ENCODE measurements around the gene SELE. TPM values are rescaled to one million over a fixed set of nuclear protein-coding genes. Genes with fewer than 3 reads are reported as not detected.

SELE gene
- total and polyA plus RNA-seq, 9 of the 15 experiments (the other 6 are each of a cell fraction or from before 2014, with no cell fraction given), result 0.08 TPM; not detected in 8

DNA sequence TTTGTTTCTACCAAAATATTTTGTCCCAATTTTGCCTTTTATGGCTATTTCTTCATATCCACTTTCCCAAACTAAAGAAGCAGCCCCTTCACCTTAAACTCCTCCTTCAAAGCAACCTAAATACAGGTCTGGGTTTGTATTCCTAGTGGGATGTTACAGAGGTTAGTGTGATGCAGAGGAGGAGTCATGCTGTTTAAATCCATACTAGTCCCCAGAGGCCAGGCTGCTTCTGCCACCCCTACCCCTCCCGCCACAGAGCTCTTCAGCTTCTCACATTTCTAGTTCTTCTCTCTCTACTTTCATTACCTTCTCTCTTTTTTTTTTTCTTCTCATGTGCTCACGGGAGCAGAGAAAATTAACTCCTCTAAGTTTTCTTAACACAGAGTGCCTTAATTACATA lies 51.8 kb downstream of the SELE start:
- intact Hi-C loops (cut with micrococcal nuclease) (no loop called here), in situ Hi-C loops (cut with MboI) (no loop called here)
- ATAC-seq (no peak), FAIRE-seq (no peak), DNase-seq (ENCODE audit: extremely low read depth in 1 of 4, low spot score in 3 of 4) (no peak)
- ChIA-PET POLR2A (no interaction called here), CTCF (ENCODE audit: low intra/inter-chr PET ratio) (interaction anchor here (0.6 kb wide), 1 partner anchor 23 kb away, joined by 3 read pairs; no protein-coding TSS in a partner anchor)
- 4% methylated on average over 2 of the region's 2 CpGs for WGBS (ENCODE audit: insufficient coverage, low coverage, missing lambda C conversion rate)
- Histone ChIP-seq H3K27ac (ENCODE audit: extremely low read depth, low read depth, low read length) (no peak overlapping the region), H3K27me3 (ENCODE audit: control insufficient read depth in 2 of 2, insufficient read depth in 2 of 2, low read length in 2 of 2) (no peaks in the 10 kb centered on the region; a peak in 1 of 5 replicates), H3K9ac (ENCODE audit: insufficient read depth in 1 of 2, low read depth in 2 of 2, low read length in 2 of 2) (no peak overlapping the region), H4K20me1 (replicated peaks; ENCODE audit: control insufficient read depth, insufficient read depth, low read length) (no peaks in the 10 kb centered on the region), H3K4me1 (replicated peaks in 1 of 2; ENCODE audit: control insufficient read depth in 2 of 2, insufficient read depth in 2 of 2, low read length in 2 of 2) (no peaks in the 10 kb centered on the region), H3K4me3 (no peak overlapping the region), H3K4me2 (ENCODE audit: insufficient read depth, low read length) (no peak overlapping the region), H3K79me2 (ENCODE audit: control insufficient read depth, insufficient read depth, low read length) (no peaks in the 10 kb centered on the region), H3K9me1 (ENCODE audit: control insufficient read depth, insufficient read depth, low read length) (no peaks in the 10 kb centered on the region), H3K36me3 (ENCODE audit: control insufficient read depth, insufficient read depth, low read length) (no peaks in the 10 kb centered on the region), H2AFZ (ENCODE audit: low read depth, low read length) (no peak overlapping the region), H3K9me3 (replicated peaks; ENCODE audit: control insufficient read depth, insufficient read depth, low read depth, low read length) (no peaks in the 10 kb centered on the region)
- no TSS peak for BruUV-seq (replicated peaks)
- TF ChIP-seq CBFB (CRISPR knock-in tag; IDR thresholded peaks at IDR 0.05) (no peak), NFIC (IDR thresholded peaks at IDR 0.05) (no peak), ZNF77 (CRISPR knock-in tag; IDR thresholded peaks at IDR 0.05) (no peak), TAL1 (IDR thresholded peaks at IDR 0.05) (no peak), NCOA1 (IDR thresholded peaks at IDR 0.05; ENCODE audit: low read depth) (no peak), NR1H2 (CRISPR knock-in tag; IDR thresholded peaks at IDR 0.05) (no peak), GABPB2 (CRISPR knock-in tag; conservative IDR thresholded peaks at IDR 0.05) (no peak), ESRRA (IDR thresholded peaks at IDR 0.05; ENCODE audit: borderline replicate concordance, low read depth) (no peak)

DNA sequence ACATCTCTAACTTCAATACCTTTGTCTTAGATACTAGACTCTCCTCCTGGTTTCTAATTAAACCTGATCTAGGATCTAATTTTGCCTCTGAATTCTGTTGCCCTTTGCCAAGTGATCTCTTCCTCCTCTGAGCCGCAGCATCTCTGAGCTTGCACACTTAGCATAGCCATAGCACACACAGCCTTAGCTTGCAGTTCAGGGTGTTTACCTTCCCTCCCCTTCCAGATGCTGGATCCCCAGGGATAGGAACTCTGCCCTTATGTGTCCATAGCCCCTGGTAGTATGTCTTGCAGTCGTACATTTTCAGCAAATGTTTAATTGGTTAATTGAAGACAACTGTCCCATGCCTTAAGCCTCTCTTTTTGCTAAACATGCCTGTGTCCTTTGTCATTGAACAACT lies 52.7 kb downstream of the SELE start:
- in situ Hi-C loops (cut with MboI), result no loop called here
- POLR2A ChIA-PET, result no interaction called here
- no peak for TF ChIP-seq PHB2 (IDR thresholded peaks at IDR 0.05; ENCODE audit: low read depth)
- TF ChIP-seq, protein P1, sequence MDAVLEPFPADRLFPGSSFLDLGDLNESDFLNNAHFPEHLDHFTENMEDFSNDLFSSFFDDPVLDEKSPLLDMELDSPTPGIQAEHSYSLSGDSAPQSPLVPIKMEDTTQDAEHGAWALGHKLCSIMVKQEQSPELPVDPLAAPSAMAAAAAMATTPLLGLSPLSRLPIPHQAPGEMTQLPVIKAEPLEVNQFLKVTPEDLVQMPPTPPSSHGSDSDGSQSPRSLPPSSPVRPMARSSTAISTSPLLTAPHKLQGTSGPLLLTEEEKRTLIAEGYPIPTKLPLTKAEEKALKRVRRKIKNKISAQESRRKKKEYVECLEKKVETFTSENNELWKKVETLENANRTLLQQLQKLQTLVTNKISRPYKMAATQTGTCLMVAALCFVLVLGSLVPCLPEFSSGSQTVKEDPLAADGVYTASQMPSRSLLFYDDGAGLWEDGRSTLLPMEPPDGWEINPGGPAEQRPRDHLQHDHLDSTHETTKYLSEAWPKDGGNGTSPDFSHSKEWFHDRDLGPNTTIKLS (IDR thresholded peaks at IDR 0.05; ENCODE audit: borderline replicate concordance, low read depth), result no peak
- TF ChIP-seq ETV6 (IDR thresholded peaks at IDR 0.05; ENCODE audit: borderline replicate concordance in 1 of 2, low read depth in 2 of 2, low read length in 1 of 2), result no peak
- TF ChIP-seq ETV6 (CRISPR knock-in tag; IDR thresholded peaks at IDR 0.05; ENCODE audit: borderline replicate concordance), result no peak
- no peak for TF ChIP-seq ADNP (tag; IDR thresholded peaks at IDR 0.05)
- TF ChIP-seq, protein P2, sequence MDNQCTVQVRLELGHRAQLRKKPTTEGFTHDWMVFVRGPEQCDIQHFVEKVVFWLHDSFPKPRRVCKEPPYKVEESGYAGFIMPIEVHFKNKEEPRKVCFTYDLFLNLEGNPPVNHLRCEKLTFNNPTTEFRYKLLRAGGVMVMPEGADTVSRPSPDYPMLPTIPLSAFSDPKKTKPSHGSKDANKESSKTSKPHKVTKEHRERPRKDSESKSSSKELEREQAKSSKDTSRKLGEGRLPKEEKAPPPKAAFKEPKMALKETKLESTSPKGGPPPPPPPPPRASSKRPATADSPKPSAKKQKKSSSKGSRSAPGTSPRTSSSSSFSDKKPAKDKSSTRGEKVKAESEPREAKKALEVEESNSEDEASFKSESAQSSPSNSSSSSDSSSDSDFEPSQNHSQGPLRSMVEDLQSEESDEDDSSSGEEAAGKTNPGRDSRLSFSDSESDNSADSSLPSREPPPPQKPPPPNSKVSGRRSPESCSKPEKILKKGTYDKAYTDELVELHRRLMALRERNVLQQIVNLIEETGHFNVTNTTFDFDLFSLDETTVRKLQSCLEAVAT (IDR thresholded peaks at IDR 0.05), result no peak
- TF ChIP-seq MBD2 (IDR thresholded peaks at IDR 0.05; ENCODE audit: borderline replicate concordance, low read depth), result no peak
- TF ChIP-seq ZSCAN32 (CRISPR knock-in tag; IDR thresholded peaks at IDR 0.05), result no peak
- TF ChIP-seq ZNF354B (CRISPR knock-in tag; IDR thresholded peaks at IDR 0.05), result no peak

More for the DNA sequence above, 52.7 kb downstream of the SELE start:
- intact Hi-C loops (cut with micrococcal nuclease), result no loop called here
- no peaks in the 10 kb centered on the region for H3K9me1 ChIP-seq (ENCODE audit: control insufficient read depth, insufficient read depth, low read length)
- H2AFZ ChIP-seq (ENCODE audit: low read depth, low read length), result no peak overlapping the region
- 0% methylated on average over 2 of the region's 2 CpGs for WGBS (ENCODE audit: insufficient coverage, low coverage, missing lambda C conversion rate)
- no peak for DNase-seq (ENCODE audit: extremely low read depth in 1 of 4, low spot score in 3 of 4)
- no TSS peak for BruUV-seq (replicated peaks)
- H3K27ac ChIP-seq (ENCODE audit: extremely low read depth, low read depth, low read length), result no peak overlapping the region
- no peaks in the 10 kb centered on the region for H3K9me3 ChIP-seq (replicated peaks; ENCODE audit: control insufficient read depth, insufficient read depth, low read depth, low read length)
- CTCF ChIA-PET (ENCODE audit: low intra/inter-chr PET ratio), result interaction anchor here (0.6 kb wide), 1 partner anchor 15 kb away, joined by 3 read pairs; no protein-coding TSS in a partner anchor
- H3K4me3 ChIP-seq, result no peak overlapping the region
- no peaks in the 10 kb centered on the region; a peak in 1 of 5 replicates for H3K27me3 ChIP-seq (ENCODE audit: control insufficient read depth in 2 of 2, insufficient read depth in 2 of 2, low read length in 2 of 2)
- no peaks in the 10 kb centered on the region for H3K36me3 ChIP-seq (ENCODE audit: control insufficient read depth, insufficient read depth, low read length)
- H4K20me1 ChIP-seq (replicated peaks; ENCODE audit: control insufficient read depth, insufficient read depth, low read length), result no peaks in the 10 kb centered on the region
- FAIRE-seq, result no peak
- no peak overlapping the region for H3K4me2 ChIP-seq (ENCODE audit: insufficient read depth, low read length)
- H3K9ac ChIP-seq (ENCODE audit: insufficient read depth in 1 of 2, low read depth in 2 of 2, low read length in 2 of 2), result no peak overlapping the region
- no peaks in the 10 kb centered on the region for H3K4me1 ChIP-seq (replicated peaks in 1 of 2; ENCODE audit: control insufficient read depth in 2 of 2, insufficient read depth in 2 of 2, low read length in 2 of 2)
- no peak for ATAC-seq
- H3K79me2 ChIP-seq (ENCODE audit: control insufficient read depth, insufficient read depth, low read length), result no peaks in the 10 kb centered on the region

Measured in K562 (cell line).